Small intestine (tissue), 7 donors: ENCODE measurements around the gene NMNAT1. TPM values are rescaled to one million over a fixed set of nuclear protein-coding genes. Genes with fewer than 3 reads are reported as not detected.
A peak's percentile ranks its signal among the peaks of the same experiment; 100 is the strongest.

Experiments
- DNase-seq, 2 donors: peaks; one replicate each; pipeline versions ENCODE4 v3.0.0 to v3.0.0-alpha.2; 2013
- FAIRE-seq: peaks from 2 replicates; lab custom pipeline; 2012; peaks lifted over from hg19 to GRCh38; lab: Jason Lieb, UNC
- H3K27ac ChIP-seq, 3 donors: one replicate each; pipeline ENCODE4 v1.5.1; 2013; ENCODE audit warnings: low read length in 2 of 3, mild to moderate bottlenecking in 2 of 3, control low read depth in 1 of 3, inconsistent platforms in 1 of 3, low read depth in 1 of 3, moderate library complexity in 1 of 3
- H3K27me3 ChIP-seq, 3 donors: one replicate each; pipeline ENCODE4 v1.6.1; 2013; ENCODE audit warnings: low read length in 3 of 3, inconsistent platforms in 1 of 3; ENCODE audit not compliant: control insufficient read depth in 3 of 3, insufficient read depth in 3 of 3
- H3K36me3 ChIP-seq, 3 donors: one replicate each; pipeline ENCODE4 v1.6.1; 2013; ENCODE audit warnings: low read length in 3 of 3, inconsistent platforms in 1 of 3, low read depth in 1 of 3, mild to moderate bottlenecking in 1 of 3, moderate library complexity in 1 of 3; ENCODE audit not compliant: control insufficient read depth in 3 of 3, insufficient read depth in 2 of 3
- H3K4me1 ChIP-seq, 3 donors: one replicate each; pipeline ENCODE4 v1.6.1; 2013; ENCODE audit warnings: low read length in 2 of 3, inconsistent platforms in 1 of 3, low read depth in 1 of 3, mild to moderate bottlenecking in 1 of 3, moderate library complexity in 1 of 3; ENCODE audit not compliant: control insufficient read depth in 3 of 3, insufficient read depth in 2 of 3
- H3K4me3 ChIP-seq, 3 donors: one replicate each; pipeline ENCODE4 v1.5.1; 2013; ENCODE audit warnings: low read length in 3 of 3, control low read depth in 1 of 3, inconsistent platforms in 1 of 3, low read depth in 1 of 3, mild to moderate bottlenecking in 1 of 3, moderate library complexity in 1 of 3
- H3K9me3 ChIP-seq, 2 donors: one replicate each; pipeline ENCODE4 v1.6.1; 2013; ENCODE audit warnings: low read depth in 1 of 2, low read length in 1 of 2; ENCODE audit not compliant: control insufficient read depth in 2 of 2, insufficient read depth in 1 of 2
- WGBS, 3 donors: extraction: QIAGEN DNeasy Blood & Tissue Kit; methylation state at CpG; one replicate each; pipeline ENCODE4 v1.1.7; 2013; 5-methylcytosine and 5-hydroxymethylcytosine counted together
- polyA plus RNA-seq, 4 donors: library from polyadenylated mRNA; stranded (reverse) in 3 of 4; unstranded in 1 of 4; fragments of 200-250 nt in 3 of 4; fragments of 120-200 nt in 1 of 4; gene quantifications; one replicate each; pipeline versions ENCODE4 v1.2.1 to v1.2.3, GENCODE V29; 2013
- donor health status: healthy with polysubstance abuse.
- donor health status: control.
- donor health status: control.
- donor health status: Bipolar disorder and iron deficiency.
- donor health status: healthy.

NMNAT1 gene
- polyA plus RNA-seq, 4 donors, result 6.5 to 17.5 (median 12.4) TPM

GRCh38 chr1:10031461-10031860 is 88.2 kb downstream of the NMNAT1 start:
- H3K36me3 ChIP-seq, result no peaks in the 10 kb centered on the region
- no peak overlapping the region for H3K27ac ChIP-seq
- peaks cover 0 to 8% (median 0%) of the 10 kb centered on the region in 3 donors for H3K4me1 ChIP-seq
- DNase-seq (no peak), FAIRE-seq (no peak)
- 95 to 98% (median 96%) methylated on average over 3 of the region's 3 CpGs for WGBS, 3 donors
- H3K27me3 ChIP-seq, result no peaks in the 10 kb centered on the region
- no peak overlapping the region for H3K4me3 ChIP-seq
- H3K9me3 ChIP-seq, result no peaks in the 10 kb centered on the region

DNA sequence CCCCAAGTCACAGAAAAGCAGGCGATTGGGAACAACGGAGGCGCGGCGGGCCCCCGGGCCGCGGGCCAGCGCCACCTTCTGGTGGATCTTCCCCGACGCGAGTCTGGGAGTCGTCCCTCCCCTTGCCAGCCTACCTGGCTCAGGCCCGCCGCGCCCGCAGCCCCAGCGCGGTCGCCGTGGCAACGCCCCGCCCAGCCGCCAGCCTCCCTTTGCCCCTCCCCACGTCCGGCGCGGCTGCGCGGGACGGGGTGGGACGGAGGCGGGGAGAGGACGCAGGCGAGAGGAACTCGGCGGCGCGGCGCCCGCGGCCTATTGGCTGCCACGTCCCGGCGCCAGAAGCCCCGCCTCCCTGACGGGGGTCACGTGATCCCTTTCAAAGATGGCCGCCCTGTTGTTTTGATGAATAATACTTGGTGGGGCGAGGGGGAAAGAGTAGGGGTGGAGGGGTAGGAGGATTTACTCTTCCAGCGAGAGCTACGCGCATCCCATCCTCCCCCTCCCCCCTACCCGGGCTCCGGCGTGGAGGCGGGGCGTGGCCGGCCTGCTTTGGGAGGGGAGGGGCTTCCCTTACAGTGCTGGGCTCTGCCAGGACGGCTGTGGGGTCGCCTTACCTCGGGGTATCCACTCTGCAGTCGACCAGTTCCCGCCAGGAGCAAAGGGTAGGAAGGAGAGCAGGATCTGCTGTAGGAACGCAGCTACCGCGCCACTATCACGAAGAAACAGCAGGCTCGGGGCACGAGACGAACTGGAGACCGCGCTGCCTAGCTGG is 89.5 kb downstream of the NMNAT1 start, which contains the start of gene UBE4B:
Gene UBE4B, plus strand, starts transcription at position 369 of the 769 bp plus-strand sequence. CDS start 713 bp downstream, outside the sequence.
- FAIRE-seq, result no peak
- WGBS, 3 donors, result 0 to 1% (median 0%) methylated on average over 49 to 73 of the region's 73 CpGs
- peaks cover 0 to 8% (median 0%) of the 10 kb centered on the region in 3 donors for H3K4me1 ChIP-seq

GRCh38 chr1:10033359-10033845 is 90.1 kb downstream of the NMNAT1 start:
- H3K9me3 ChIP-seq, result no peaks in the 10 kb centered on the region
- peaks cover 0 to 8% (median 0%) of the 10 kb centered on the region in 3 donors for H3K4me1 ChIP-seq
- peak overlapping the region; percentile 68 to 95 (median 91) for H3K27ac ChIP-seq
- no peaks in the 10 kb centered on the region for H3K27me3 ChIP-seq
- no peak for FAIRE-seq
- H3K4me3 ChIP-seq, result peak overlapping the region; percentile 74 to 96 (median 78)
- peaks cover 0 to 13% (median 0%) of the 10 kb centered on the region in 3 donors for H3K36me3 ChIP-seq
- peak in 1 of 2 donors; percentile 49 for DNase-seq
- 0 to 1% (median 0%) methylated on average over 19 of the region's 19 CpGs for WGBS, 3 donors

More for the DNA sequence above, 89.5 kb downstream of the NMNAT1 start, which contains the start of gene UBE4B:
- Histone ChIP-seq H3K36me3 (peaks cover 0 to 9% (median 0%) of the 10 kb centered on the region in 3 donors), H3K4me3 (peak within 1 kb of the TSS; percentile 74 to 96 (median 78)), H3K9me3 (no peaks in the 10 kb centered on the region), H3K27me3 (no peaks in the 10 kb centered on the region), H3K27ac (peak within 1 kb of the TSS; percentile 68 to 95 (median 91))
- DNase-seq, result peak; percentile 98 to 99

Other genes starting within 250 kb of the NMNAT1 start
- gene CLSTN1, start 119.5 kb upstream of the NMNAT1 start, polyA plus RNA-seq, result 10 to 100 TPM; 29.2 to 78.8 (median 41.8) TPM
- 10 to 100 TPM; 19.5 to 24.8 (median 22.1) TPM for gene CTNNBIP1, start 33.2 kb upstream of the NMNAT1 start, polyA plus RNA-seq
- 10 to 100 TPM; 26.7 to 61.4 (median 31.8) TPM for gene LZIC, start 84 bp upstream of the NMNAT1 start, polyA plus RNA-seq
- 10 to 100 TPM in 1 of 4 donors, 1 to 10 TPM in 3; 2.5 to 14.9 (median 3.7) TPM for gene RBP7, start 53.8 kb downstream of the NMNAT1 start, polyA plus RNA-seq
- gene UBE4B, start 89.5 kb downstream of the NMNAT1 start, polyA plus RNA-seq, result 10 to 100 TPM in 3 of 4 donors, 1 to 10 TPM in 1; 8.6 to 47.3 (median 19.8) TPM